GM18858 (cell line): ENCODE data around the gene AMY1A.
"Not testable (repeated sequence)": the region's sequence is repeated elsewhere in the genome, so short reads cannot be mapped to it uniquely, and the experiment has no call there.

Experiments
- ATAC-seq: cut with Tn5 transposase; IDR thresholded peaks from one replicate; pipeline ENCODE4 v1.9.1; 2021; ENCODE audit not compliant: unreplicated experiment

AMY1A gene

DNA sequence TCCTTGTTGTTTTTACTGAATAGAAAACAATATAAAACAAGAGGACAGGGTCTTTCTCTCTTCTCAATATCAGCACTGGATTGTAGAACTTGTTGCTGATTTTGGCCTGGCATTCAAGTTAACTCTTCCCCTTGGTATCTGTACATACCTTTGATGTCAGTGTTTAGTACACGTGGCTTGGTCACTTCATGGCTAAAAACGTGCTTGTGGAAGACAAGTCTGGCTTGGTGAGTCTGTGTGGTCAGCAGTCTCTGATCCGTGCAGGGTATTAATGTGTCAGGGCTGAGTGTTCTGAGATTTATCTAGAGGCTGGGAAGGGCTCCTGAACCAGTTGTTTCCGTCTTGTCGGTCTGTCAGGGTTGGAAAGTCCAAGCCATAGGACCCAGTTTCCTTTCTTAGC, at the start of gene AMY1A:
AMY1A (plus strand) TSS at position 301 of the 400 bp plus-strand sequence. CDS start 571 bp downstream, outside the sequence.
- ATAC-seq: not testable (repeated sequence)

DNA sequence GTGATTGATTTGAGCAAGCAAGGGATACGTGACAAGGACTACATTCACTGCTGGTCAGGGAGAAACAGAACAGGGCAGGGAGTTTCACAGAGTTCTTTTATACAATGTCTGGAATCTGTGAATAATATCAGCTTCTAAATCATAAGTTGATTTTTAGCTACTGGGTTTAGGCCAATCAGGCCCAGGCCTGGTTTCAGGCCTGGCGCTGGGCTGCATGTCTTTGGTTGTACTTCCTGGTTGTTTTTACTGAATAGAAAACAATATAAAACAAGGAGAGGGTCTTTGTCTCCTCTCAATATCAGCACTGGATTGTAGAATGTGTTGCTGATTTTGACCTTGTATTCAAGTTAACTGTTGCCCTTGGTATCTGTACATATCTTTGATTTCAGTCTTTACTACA, 39.2 kb upstream of the AMY1A start:
- ATAC-seq: no peak

DNA sequence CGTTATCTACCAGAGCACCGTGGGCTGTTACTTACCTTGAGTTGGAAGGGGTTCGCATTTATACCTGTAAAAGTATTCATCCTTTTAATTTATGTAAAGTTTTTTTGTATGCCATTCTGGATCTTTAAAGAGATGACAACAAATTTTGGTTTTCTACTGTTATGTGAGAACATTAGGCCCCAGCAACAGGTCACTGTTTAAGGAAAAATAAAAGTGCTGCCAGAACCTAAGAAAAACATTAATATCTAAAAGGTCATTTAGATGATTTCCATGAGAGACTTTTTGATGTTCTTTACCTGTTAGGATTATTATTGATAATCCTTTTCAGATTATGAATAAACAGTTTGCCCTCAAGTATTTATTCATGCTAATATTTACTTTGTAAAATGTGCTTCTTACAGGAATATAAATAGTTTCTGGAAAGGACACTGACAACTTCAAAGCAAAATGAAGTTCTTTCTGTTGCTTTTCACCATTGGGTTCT, 38.5 kb upstream of the AMY1A start, which contains the start of gene AMY2A:
AMY2A (plus strand) TSS at position 434 of the 484 bp plus-strand sequence; CDS start at position 448, 14 bp downstream.
- ATAC-seq: not testable (repeated sequence)

DNA sequence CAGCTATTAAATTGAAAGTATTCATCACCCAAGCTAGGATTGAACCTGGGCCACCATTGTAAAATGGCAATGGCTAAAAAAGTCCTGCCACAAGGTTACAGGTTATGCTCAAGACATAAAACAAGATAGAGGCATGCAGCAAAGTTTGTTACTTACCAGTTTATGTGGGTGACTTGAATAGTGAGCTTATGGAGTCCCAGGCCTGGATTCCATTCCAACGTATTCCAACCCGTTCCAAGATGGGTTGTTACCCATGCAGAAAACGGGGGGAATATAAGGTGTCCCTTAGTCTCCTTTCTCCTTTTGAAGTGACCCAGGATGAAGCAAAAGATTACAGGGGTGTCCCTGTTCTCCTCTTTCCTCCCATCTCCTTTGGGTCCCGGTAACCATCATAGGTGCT, 28.1 kb upstream of the AMY1A start:
- not testable (repeated sequence) for ATAC-seq

DNA sequence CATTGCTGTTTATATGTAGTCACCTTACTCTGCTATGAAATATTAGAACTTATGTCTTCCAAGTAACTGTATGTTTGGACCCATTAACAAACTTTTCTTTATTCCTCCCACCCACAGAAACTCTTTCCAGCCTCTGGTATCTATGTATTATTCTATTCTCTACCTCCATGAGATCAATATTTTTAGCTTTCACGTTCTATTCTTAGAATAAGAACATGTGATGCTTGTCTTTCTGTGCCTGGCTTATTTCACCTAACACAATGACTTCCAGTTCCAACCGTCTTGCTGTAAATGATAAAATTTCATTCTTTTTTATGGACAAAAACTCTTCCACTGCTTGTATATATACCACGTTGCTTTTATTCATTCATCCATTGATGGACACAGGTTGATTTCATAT, 14.4 kb upstream of the AMY1A start:
- ATAC-seq: not testable (repeated sequence)

DNA sequence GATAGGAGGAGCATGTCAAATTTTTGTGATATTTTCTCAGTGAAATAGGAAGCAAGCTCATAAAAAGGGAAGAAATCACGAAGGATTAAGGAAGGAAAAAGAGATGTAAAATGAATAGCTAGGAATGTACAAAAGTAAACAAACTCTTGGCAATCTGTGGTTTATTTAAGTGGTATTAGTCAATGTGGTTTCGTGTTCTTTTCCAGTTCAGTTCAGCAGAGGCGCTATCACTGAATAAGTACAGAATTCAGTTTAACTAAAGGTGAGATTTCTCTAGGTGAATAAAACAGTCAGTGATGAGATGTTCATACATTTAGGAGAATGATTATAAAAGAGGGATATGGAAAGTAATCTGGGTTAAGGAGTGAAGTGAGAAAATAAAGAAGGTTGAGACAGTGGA, 11.7 kb upstream of the AMY1A start:
- ATAC-seq: not testable (repeated sequence)

DNA sequence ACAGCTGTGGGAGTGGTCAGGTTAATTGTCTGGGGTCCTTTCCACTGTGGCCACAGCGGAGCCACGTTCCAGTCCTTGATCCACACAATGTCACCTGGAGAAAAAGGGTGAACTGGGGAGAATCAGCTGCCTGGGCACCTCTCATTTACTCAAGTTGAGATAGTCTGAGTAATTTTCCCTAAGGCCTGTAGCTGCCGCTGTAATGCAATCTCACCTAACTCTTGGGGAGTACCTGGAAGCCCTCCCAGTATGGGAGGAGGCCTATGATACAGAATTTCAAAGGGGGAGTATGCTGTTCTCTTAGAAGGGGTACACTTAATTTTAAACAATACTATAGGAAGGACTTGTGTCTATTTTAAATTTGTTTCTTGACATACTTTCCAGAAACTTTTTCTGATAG, 5.3 kb upstream of the AMY1A start:
- not testable (repeated sequence) for ATAC-seq

DNA sequence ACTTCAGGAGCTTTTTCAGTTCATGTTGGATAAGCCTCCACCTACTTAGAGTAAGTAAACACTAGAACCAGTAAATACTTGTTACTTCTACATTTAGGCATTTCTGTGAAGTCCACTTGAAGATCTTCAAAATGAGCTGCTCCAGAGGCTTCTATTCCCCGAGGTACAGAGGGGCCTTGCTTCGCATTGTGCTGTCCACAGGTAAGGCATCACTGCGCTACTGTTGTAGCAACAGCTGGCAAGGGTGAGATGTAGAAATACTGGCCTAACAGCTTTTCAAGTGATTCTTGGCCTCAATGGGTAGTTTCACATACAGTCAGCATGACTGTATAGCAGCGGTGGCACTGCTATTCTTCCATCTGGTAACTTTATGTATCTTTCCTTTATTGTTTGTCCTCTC, 4.7 kb upstream of the AMY1A start:
- not testable (repeated sequence) for ATAC-seq

DNA sequence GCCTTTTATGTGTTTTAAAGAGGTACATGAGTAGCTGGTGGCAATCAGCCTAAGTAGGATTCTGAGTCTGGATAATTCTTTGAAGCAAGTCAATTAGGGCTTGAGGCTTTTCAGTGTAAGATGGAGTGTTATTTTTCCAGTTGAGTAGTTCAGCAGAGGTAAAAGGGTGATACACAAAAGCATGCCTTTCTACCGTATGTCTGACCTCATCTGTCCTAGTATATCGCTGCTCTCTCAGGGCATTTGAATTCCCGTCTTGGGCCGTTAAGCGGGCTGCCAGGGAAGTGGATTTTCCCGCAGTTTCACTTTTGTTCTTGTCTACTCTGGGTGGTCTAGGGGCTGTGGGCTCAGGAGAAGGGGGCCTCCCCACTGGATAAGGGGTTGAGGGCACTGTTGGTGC, 1.4 kb upstream of the AMY1A start:
- ATAC-seq: not testable (repeated sequence)

DNA sequence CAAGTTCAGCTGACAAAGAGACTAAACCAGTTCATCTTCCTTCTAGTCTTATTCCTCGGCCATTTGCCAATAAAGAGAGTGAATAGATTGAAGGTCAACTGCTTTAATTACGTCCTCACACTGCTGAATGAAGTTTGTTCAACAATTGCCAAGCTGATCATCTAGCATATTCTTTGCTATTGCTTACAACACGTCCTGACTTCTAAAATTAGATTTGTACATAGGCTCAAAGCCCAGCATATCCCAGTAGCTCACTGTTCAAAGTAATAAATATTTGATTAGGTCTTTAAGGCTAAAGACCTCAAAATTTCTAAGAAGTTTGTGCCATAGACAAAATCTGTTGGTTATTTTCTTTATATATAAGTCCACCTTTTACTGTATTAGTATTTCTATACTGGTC, 20.8 kb downstream of the AMY1A start:
- ATAC-seq: not testable (repeated sequence)

DNA sequence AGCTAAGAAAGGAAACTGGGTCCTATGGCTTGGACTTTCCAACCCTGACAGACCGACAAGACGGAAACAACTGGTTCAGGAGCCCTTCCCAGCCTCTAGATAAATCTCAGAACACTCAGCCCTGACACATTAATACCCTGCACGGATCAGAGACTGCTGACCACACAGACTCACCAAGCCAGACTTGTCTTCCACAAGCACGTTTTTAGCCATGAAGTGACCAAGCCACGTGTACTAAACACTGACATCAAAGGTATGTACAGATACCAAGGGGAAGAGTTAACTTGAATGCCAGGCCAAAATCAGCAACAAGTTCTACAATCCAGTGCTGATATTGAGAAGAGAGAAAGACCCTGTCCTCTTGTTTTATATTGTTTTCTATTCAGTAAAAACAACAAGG, 40.5 kb downstream of the AMY1A start, which contains the start of gene AMY1B:
AMY1B (minus strand) TSS at position 101 of the 400 bp plus-strand sequence. CDS start 571 bp downstream, outside the sequence.
- ATAC-seq: not testable (repeated sequence)

DNA sequence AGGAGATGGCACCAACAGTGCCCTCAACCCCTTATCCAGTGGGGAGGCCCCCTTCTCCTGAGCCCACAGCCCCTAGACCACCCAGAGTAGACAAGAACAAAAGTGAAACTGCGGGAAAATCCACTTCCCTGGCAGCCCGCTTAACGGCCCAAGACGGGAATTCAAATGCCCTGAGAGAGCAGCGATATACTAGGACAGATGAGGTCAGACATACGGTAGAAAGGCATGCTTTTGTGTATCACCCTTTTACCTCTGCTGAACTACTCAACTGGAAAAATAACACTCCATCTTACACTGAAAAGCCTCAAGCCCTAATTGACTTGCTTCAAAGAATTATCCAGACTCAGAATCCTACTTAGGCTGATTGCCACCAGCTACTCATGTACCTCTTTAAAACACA, 41.9 kb downstream of the AMY1A start:
- not testable (repeated sequence) for ATAC-seq

DNA sequence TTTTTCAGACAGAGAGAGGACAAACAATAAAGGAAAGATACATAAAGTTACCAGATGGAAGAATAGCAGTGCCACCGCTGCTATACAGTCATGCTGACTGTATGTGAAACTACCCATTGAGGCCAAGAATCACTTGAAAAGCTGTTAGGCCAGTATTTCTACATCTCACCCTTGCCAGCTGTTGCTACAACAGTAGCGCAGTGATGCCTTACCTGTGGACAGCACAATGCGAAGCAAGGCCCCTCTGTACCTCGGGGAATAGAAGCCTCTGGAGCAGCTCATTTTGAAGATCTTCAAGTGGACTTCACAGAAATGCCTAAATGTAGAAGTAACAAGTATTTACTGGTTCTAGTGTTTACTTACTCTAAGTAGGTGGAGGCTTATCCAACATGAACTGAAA, 45.1 kb downstream of the AMY1A start:
- not testable (repeated sequence) for ATAC-seq

DNA sequence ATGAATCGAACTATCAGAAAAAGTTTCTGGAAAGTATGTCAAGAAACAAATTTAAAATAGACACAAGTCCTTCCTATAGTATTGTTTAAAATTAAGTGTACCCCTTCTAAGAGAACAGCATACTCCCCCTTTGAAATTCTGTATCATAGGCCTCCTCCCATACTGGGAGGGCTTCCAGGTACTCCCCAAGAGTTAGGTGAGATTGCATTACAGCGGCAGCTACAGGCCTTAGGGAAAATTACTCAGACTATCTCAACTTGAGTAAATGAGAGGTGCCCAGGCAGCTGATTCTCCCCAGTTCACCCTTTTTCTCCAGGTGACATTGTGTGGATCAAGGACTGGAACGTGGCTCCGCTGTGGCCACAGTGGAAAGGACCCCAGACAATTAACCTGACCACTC, 45.7 kb downstream of the AMY1A start:
- not testable (repeated sequence) for ATAC-seq

DNA sequence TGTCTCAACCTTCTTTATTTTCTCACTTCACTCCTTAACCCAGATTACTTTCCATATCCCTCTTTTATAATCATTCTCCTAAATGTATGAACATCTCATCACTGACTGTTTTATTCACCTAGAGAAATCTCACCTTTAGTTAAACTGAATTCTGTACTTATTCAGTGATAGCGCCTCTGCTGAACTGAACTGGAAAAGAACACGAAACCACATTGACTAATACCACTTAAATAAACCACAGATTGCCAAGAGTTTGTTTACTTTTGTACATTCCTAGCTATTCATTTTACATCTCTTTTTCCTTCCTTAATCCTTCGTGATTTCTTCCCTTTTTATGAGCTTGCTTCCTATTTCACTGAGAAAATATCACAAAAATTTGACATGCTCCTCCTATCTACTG, 52.1 kb downstream of the AMY1A start:
- not testable (repeated sequence) for ATAC-seq

DNA sequence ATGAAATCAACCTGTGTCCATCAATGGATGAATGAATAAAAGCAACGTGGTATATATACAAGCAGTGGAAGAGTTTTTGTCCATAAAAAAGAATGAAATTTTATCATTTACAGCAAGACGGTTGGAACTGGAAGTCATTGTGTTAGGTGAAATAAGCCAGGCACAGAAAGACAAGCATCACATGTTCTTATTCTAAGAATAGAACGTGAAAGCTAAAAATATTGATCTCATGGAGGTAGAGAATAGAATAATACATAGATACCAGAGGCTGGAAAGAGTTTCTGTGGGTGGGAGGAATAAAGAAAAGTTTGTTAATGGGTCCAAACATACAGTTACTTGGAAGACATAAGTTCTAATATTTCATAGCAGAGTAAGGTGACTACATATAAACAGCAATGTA, 54.8 kb downstream of the AMY1A start:
- ATAC-seq: not testable (repeated sequence)
